Keratinocyte (primary cell): ENCODE results near the gene TPCN2.

Experiments
- EZH2 ChIP-seq: IDR thresholded peaks from one replicate; pipeline ENCODE4 v1.6.1; 2012; ENCODE audit warnings: inconsistent platforms, mild to moderate bottlenecking, low read length, moderate library complexity
- TF ChIP-seq, protein P1 (sequence below), 3 experiments: IDR thresholded peaks in 1 of 3; conservative IDR thresholded peaks in 1 of 3; optimal IDR thresholded peaks in 1 of 3; 2 replicates in 2 of 3; 3 replicates in 1 of 3; pipeline versions ENCODE3 to v1.5.1; 2011; ENCODE audit warnings: low read length in 3 of 3, mild to moderate bottlenecking in 3 of 3, moderate library complexity in 2 of 3, control low read depth in 1 of 3, inconsistent platforms in 1 of 3; ENCODE audit not compliant: insufficient read depth in 2 of 3; ENCODE audit errors: extremely low read depth in 1 of 3

- TF ChIP-seq, protein P1, sequence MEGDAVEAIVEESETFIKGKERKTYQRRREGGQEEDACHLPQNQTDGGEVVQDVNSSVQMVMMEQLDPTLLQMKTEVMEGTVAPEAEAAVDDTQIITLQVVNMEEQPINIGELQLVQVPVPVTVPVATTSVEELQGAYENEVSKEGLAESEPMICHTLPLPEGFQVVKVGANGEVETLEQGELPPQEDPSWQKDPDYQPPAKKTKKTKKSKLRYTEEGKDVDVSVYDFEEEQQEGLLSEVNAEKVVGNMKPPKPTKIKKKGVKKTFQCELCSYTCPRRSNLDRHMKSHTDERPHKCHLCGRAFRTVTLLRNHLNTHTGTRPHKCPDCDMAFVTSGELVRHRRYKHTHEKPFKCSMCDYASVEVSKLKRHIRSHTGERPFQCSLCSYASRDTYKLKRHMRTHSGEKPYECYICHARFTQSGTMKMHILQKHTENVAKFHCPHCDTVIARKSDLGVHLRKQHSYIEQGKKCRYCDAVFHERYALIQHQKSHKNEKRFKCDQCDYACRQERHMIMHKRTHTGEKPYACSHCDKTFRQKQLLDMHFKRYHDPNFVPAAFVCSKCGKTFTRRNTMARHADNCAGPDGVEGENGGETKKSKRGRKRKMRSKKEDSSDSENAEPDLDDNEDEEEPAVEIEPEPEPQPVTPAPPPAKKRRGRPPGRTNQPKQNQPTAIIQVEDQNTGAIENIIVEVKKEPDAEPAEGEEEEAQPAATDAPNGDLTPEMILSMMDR (optimal IDR thresholded peaks at IDR 0.05 in 1 of 3, IDR thresholded peaks at IDR 0.05 in 1 of 3, conservative IDR thresholded peaks at IDR 0.05 in 1 of 3; ENCODE audit: extremely low read depth in 1 of 3, insufficient read depth in 2 of 3, low read length in 3 of 3) = no peak
- no peak for TF ChIP-seq EZH2
These were observed 8.5 kb downstream of the TPCN2 start for GRCh38 chr11:69057236-69057635.
